Measurements from ENCODE around the gene CDKN1A. TPM values are rescaled to one million over a fixed set of nuclear protein-coding genes. Genes with fewer than 3 reads are reported as not detected.

CDKN1A gene
- total and polyA plus RNA-seq, 10 of the 15 experiments (the other 5 are each of a cell fraction or from before 2014, with no cell fraction given), result 25.2 to 637 (median 216) TPM

DNA sequence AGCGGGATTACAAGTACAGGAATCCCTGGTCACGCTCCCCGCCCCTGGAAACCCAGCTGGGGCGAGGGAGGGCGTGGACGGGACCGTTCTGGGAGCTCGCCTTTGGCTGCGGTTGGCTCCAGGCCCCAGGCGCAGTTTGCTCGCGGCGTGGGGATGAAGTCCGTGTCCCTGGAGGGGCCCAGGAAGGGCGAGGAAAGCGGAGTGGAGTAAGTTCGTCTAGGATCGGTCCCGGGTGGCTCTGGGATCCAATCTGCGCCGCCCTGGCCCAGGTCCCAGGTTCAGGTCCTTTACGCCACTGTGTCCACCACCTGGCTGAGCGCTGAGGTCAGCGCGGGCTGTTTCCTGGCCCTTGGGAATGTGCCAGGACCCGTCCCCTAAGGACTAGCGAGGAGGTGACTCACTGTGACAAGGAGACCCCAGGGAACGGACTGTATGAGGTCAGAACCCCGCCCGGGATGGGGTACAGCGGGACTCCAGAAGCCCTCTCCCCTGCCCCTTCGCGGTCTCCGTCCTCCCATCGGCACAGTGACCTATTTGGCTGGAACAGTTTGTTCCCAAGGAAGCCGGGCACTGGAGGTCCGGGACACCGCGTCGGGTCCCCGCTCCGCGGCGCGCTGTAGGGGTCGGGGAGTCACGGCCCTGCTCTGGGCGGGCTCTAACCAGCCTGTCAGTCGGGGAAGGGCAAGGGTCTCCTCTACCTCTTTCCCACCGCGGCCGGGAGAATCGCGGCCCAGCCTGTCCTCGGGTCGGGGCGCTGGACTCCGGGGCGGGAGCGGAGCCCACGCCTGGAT, 724 bp downstream of the CDKN1A start:
- FAIRE-seq, result no peak
- in situ Hi-C loops (cut with MboI) (no loop called here), intact Hi-C loops (cut with micrococcal nuclease; ENCODE audit: unreplicated experiment) (loop anchor here (2.0 kb wide), 1 partner anchor 16 kb away; no protein-coding TSS in a partner anchor)
- no peak for DNase-seq (ENCODE audit: low read depth, low spot score)
- RAD21 ChIA-PET (ENCODE audit: unreplicated experiment), result interaction anchor here (0.8 to 10.6 kb wide), 14 partner anchors 14 to 328 kb away, joined by 3 to 195 read pairs (median 5); no protein-coding TSS in a partner anchor
- peak; percentile 0 for ATAC-seq
- H3K79me2 ChIP-seq (ENCODE audit: control insufficient read depth, insufficient read depth, low read length), result peaks cover 80% of the 10 kb centered on the region
- WGBS (ENCODE audit: insufficient coverage, insufficient replicate concordance, low lambda C conversion rate, missing lambda C conversion rate), result under 1% methylated on average over 61 of the region's 61 CpGs
- no peaks in the 10 kb centered on the region for H3K27me3 ChIP-seq (replicated peaks in 1 of 2; ENCODE audit: control insufficient read depth in 2 of 2, insufficient read depth in 2 of 2, low read length in 1 of 2)
- CTCF ChIA-PET, result interaction anchor here (0.6 to 10.7 kb wide), 11 partner anchors 11 to 213 kb away, joined by 3 to 146 read pairs (median 7); no protein-coding TSS in a partner anchor
- H4K20me1 ChIP-seq (ENCODE audit: control insufficient read depth, insufficient read depth), result peaks cover 9% of the 10 kb centered on the region
- peaks cover 49% of the 10 kb centered on the region for H3K4me1 ChIP-seq (ENCODE audit: control insufficient read depth, insufficient read depth, low read length)
- H3K36me3 ChIP-seq (ENCODE audit: control insufficient read depth in 2 of 2, insufficient read depth in 2 of 2, low read length in 1 of 2), result peaks cover 6 to 12% of the 10 kb centered on the region in 2 experiments
- BruUV-seq (replicated peaks), result TSS peak; percentile 68
- no peaks in the 10 kb centered on the region for H3K9me3 ChIP-seq (replicated peaks; ENCODE audit: control insufficient read depth, insufficient read depth, low read length)
- peak overlapping the region; percentile 80 for H3K4me2 ChIP-seq (ENCODE audit: control insufficient read depth, insufficient read depth)
- no peak overlapping the region for H2AFZ ChIP-seq (ENCODE audit: control insufficient read depth, low read depth, low read length)
- peak overlapping the region; percentile 75 for H3K4me3 ChIP-seq
- peak overlapping the region; percentile 88 for H3K27ac ChIP-seq (ENCODE audit: control insufficient read depth, insufficient read depth)
- peak overlapping the region; percentile 90 for H3K9ac ChIP-seq (ENCODE audit: control insufficient read depth, insufficient read depth, low read length)
- POLR2A ChIA-PET, result interaction anchor here (0.5 to 13.6 kb wide), 11 partner anchors 13 to 547 kb away, joined by 3 to 243 read pairs (median 7); partner anchors contain the start of gene SRSF3
- SMC1A ChIA-PET (ENCODE audit: uncharacterized antibody, unreplicated experiment), result interaction anchor here (0.7 to 17.5 kb wide), 10 partner anchors 13 to 84 kb away, joined by 3 to 240 read pairs (median 17); no protein-coding TSS in a partner anchor
- TF ChIP-seq SMARCA5 (IDR thresholded peaks at IDR 0.05), result no peak
- no peak for TF ChIP-seq MYB (IDR thresholded peaks at IDR 0.05; ENCODE audit: borderline replicate concordance, low read depth, low read length)
- TF ChIP-seq TAF1 (IDR thresholded peaks at IDR 0.05; ENCODE audit: borderline replicate concordance, low read depth, low read length), result no peak
- TF ChIP-seq RUNX3 (IDR thresholded peaks at IDR 0.05; ENCODE audit: low read length), result no peak
- TF ChIP-seq NBN (IDR thresholded peaks at IDR 0.05), result no peak
- no peak for TF ChIP-seq ZNF622 (IDR thresholded peaks at IDR 0.05)
- TF ChIP-seq CREB1 (IDR thresholded peaks at IDR 0.05; ENCODE audit: low read depth), result peak; percentile 26; the same call in 1 of the 2 replicates
- TF ChIP-seq, protein P1, sequence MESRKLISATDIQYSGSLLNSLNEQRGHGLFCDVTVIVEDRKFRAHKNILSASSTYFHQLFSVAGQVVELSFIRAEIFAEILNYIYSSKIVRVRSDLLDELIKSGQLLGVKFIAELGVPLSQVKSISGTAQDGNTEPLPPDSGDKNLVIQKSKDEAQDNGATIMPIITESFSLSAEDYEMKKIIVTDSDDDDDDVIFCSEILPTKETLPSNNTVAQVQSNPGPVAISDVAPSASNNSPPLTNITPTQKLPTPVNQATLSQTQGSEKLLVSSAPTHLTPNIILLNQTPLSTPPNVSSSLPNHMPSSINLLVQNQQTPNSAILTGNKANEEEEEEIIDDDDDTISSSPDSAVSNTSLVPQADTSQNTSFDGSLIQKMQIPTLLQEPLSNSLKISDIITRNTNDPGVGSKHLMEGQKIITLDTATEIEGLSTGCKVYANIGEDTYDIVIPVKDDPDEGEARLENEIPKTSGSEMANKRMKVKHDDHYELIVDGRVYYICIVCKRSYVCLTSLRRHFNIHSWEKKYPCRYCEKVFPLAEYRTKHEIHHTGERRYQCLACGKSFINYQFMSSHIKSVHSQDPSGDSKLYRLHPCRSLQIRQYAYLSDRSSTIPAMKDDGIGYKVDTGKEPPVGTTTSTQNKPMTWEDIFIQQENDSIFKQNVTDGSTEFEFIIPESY (IDR thresholded peaks at IDR 0.05), result no peak
- TF ChIP-seq, protein P2, sequence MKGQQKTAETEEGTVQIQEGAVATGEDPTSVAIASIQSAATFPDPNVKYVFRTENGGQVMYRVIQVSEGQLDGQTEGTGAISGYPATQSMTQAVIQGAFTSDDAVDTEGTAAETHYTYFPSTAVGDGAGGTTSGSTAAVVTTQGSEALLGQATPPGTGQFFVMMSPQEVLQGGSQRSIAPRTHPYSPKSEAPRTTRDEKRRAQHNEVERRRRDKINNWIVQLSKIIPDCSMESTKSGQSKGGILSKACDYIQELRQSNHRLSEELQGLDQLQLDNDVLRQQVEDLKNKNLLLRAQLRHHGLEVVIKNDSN (IDR thresholded peaks at IDR 0.05; ENCODE audit: borderline replicate concordance, extremely low read length, insufficient read depth, low read depth, low read length), result no peak
- no peak for TF ChIP-seq NR2C1 (IDR thresholded peaks at IDR 0.05)
- TF ChIP-seq, protein P3, sequence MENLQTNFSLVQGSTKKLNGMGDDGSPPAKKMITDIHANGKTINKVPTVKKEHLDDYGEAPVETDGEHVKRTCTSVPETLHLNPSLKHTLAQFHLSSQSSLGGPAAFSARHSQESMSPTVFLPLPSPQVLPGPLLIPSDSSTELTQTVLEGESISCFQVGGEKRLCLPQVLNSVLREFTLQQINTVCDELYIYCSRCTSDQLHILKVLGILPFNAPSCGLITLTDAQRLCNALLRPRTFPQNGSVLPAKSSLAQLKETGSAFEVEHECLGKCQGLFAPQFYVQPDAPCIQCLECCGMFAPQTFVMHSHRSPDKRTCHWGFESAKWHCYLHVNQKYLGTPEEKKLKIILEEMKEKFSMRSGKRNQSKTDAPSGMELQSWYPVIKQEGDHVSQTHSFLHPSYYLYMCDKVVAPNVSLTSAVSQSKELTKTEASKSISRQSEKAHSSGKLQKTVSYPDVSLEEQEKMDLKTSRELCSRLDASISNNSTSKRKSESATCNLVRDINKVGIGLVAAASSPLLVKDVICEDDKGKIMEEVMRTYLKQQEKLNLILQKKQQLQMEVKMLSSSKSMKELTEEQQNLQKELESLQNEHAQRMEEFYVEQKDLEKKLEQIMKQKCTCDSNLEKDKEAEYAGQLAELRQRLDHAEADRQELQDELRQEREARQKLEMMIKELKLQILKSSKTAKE (IDR thresholded peaks at IDR 0.05; ENCODE audit: low read depth, poor library complexity, severe bottlenecking), result no peak
- no peak for TF ChIP-seq CHD2 (IDR thresholded peaks at IDR 0.05; ENCODE audit: borderline replicate concordance, low read depth, low read length)
- no peak for TF ChIP-seq TCF3 (IDR thresholded peaks at IDR 0.05; ENCODE audit: borderline replicate concordance, insufficient read depth, low read depth, low read length)
- no peak for TF ChIP-seq EZH2 (IDR thresholded peaks at IDR 0.05; ENCODE audit: borderline replicate concordance, control insufficient read depth, low read depth, low read length)
- peak; percentile 60; the same call in 1 of the 2 replicates for TF ChIP-seq EED (IDR thresholded peaks at IDR 0.05; ENCODE audit: low read depth)
- TF ChIP-seq POU2F2 (IDR thresholded peaks at IDR 0.05; ENCODE audit: borderline replicate concordance, low read depth, low read length), result peak; percentile 3; the same call in 1 of the 3 replicates
- TF ChIP-seq, protein P4, sequence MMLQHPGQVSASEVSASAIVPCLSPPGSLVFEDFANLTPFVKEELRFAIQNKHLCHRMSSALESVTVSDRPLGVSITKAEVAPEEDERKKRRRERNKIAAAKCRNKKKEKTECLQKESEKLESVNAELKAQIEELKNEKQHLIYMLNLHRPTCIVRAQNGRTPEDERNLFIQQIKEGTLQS (IDR thresholded peaks at IDR 0.05; ENCODE audit: borderline replicate concordance, extremely low read depth, low read depth, low read length), result no peak
- TF ChIP-seq FOXK2 (IDR thresholded peaks at IDR 0.05), result no peak
